GM19452 (cell line): Measurements from ENCODE around the gene NUP50.

Source experiments
- ATAC-seq: cut with Tn5 transposase; IDR thresholded peaks from one replicate; pipeline ENCODE4 v1.9.1; 2021; ENCODE audit not compliant: unreplicated experiment

NUP50 gene

GRCh38 chr22:45208696-45208992 lies 44.9 kb downstream of the NUP50 start:
- ATAC-seq = no peak

- ATAC-seq = no peak
Measured at GRCh38 chr22:45208993-45209838, 45.5 kb downstream of the NUP50 start.

GRCh38 chr22:45210174-45210573 lies 46.4 kb downstream of the NUP50 start:
- ATAC-seq = no peak

- ATAC-seq = no peak
Measured at GRCh38 chr22:45210577-45210976, 46.9 kb downstream of the NUP50 start.

GRCh38 chr22:45210991-45211390 lies 47.3 kb downstream of the NUP50 start:
- no peak for ATAC-seq

GRCh38 chr22:45211435-45211834 lies 47.7 kb downstream of the NUP50 start:
- no peak for ATAC-seq

GRCh38 chr22:45211848-45212247 lies 48.1 kb downstream of the NUP50 start:
- no peak for ATAC-seq

- ATAC-seq = no peak
Measured at GRCh38 chr22:45212306-45212709, 48.6 kb downstream of the NUP50 start.

- ATAC-seq = no peak
Measured at GRCh38 chr22:45212992-45213751, 49.4 kb downstream of the NUP50 start.

GRCh38 chr22:45216133-45217003 lies 52.6 kb downstream of the NUP50 start:
- no peak for ATAC-seq

- ATAC-seq = no peak
Measured at GRCh38 chr22:45217345-45217744, 53.6 kb downstream of the NUP50 start.

GRCh38 chr22:45217806-45218205 lies 54.1 kb downstream of the NUP50 start:
- no peak for ATAC-seq

- ATAC-seq = no peak
Measured at GRCh38 chr22:45218976-45219375, 55.3 kb downstream of the NUP50 start.

- ATAC-seq = no peak
Measured at GRCh38 chr22:45221201-45221600, 57.5 kb downstream of the NUP50 start.

GRCh38 chr22:45223304-45224117 lies 59.8 kb downstream of the NUP50 start:
- ATAC-seq = no peak

- no peak for ATAC-seq
Measured at GRCh38 chr22:45224331-45224730, 60.6 kb downstream of the NUP50 start.

GRCh38 chr22:45224988-45225731 lies 61.4 kb downstream of the NUP50 start:
- ATAC-seq = no peak

GRCh38 chr22:45225732-45226502 lies 62.2 kb downstream of the NUP50 start:
- no peak for ATAC-seq

- no peak for ATAC-seq
Measured at GRCh38 chr22:45226503-45227186, 62.9 kb downstream of the NUP50 start.
